Kidney epithelial cell (primary cell): ENCODE results near the gene PTPN23. TPM values are rescaled to one million over a fixed set of nuclear protein-coding genes. Genes with fewer than 3 reads are reported as not detected.

Experiments
- DNase-seq: peaks from one replicate; pipeline ENCODE4 v3.0.0-alpha.2; 2010; ENCODE audit warnings: low read depth
- H3K27me3 ChIP-seq: 2 replicates; pipeline ENCODE4 v1.6.0; 2011; ENCODE audit warnings: low read length; ENCODE audit not compliant: control insufficient read depth, insufficient read depth
- H3K36me3 ChIP-seq: 2 replicates; pipeline ENCODE4 v1.5.1; 2011; ENCODE audit warnings: low read length; ENCODE audit not compliant: control insufficient read depth, insufficient read depth
- H3K4me3 ChIP-seq: 2 replicates; pipeline ENCODE4 v1.5.1; 2011; ENCODE audit warnings: low read depth, mild to moderate bottlenecking, control low read depth, low read length
- CTCF ChIP-seq: IDR thresholded peaks from 2 replicates; pipeline ENCODE4 v1.5.1; 2011; ENCODE audit warnings: mild to moderate bottlenecking, moderate library complexity, low read length, control low read depth, inconsistent platforms; ENCODE audit not compliant: insufficient read depth, poor library complexity, severe bottlenecking
- total RNA-seq: library from RNA; depleted of rRNA; stranded (reverse); fragments of >200 nt; gene quantifications from 2 replicates; pipeline ENCODE4 v1.2.3, GENCODE V29; 2015

PTPN23 gene
- total RNA-seq, 1 donor from 2014 or later: 20.9 TPM

GRCh38 chr3:47409284-47409683 lies 28.5 kb downstream of the PTPN23 start:
- H3K27me3 ChIP-seq: no peaks in the 10 kb centered on the region
- no peak overlapping the region for H3K4me3 ChIP-seq
- DNase-seq: no peak
- peaks cover 5% of the 10 kb centered on the region for H3K36me3 ChIP-seq
- TF ChIP-seq CTCF: no peak

GRCh38 chr3:47409688-47410416 lies 29.0 kb downstream of the PTPN23 start:
- Histone ChIP-seq H3K27me3 (no peaks in the 10 kb centered on the region), H3K36me3 (peaks cover 5% of the 10 kb centered on the region), H3K4me3 (no peak overlapping the region)
- TF ChIP-seq CTCF: no peak
- DNase-seq: no peak

GRCh38 chr3:47410417-47410720 lies 29.5 kb downstream of the PTPN23 start:
- TF ChIP-seq CTCF: no peak
- no peak for DNase-seq
- H3K4me3 ChIP-seq: no peak overlapping the region
- H3K36me3 ChIP-seq: peaks cover 5% of the 10 kb centered on the region
- H3K27me3 ChIP-seq: no peaks in the 10 kb centered on the region

GRCh38 chr3:47410801-47411646 lies 30.2 kb downstream of the PTPN23 start:
- Histone ChIP-seq H3K36me3 (peaks cover 5% of the 10 kb centered on the region), H3K27me3 (no peaks in the 10 kb centered on the region), H3K4me3 (no peak overlapping the region)
- no peak for TF ChIP-seq CTCF
- DNase-seq: no peak

- no peak for DNase-seq
- H3K36me3 ChIP-seq: peaks cover 5% of the 10 kb centered on the region
- no peak overlapping the region for H3K4me3 ChIP-seq
- TF ChIP-seq CTCF: no peak
- no peaks in the 10 kb centered on the region for H3K27me3 ChIP-seq
These were observed 31.1 kb downstream of the PTPN23 start for GRCh38 chr3:47411696-47412452.
